GM18526 (cell line): ENCODE measurements around the gene ST6GALNAC4.

Source experiments
- POLR2A ChIP-seq: IDR thresholded peaks from 3 replicates; pipeline ENCODE4 v1.6.1; 2011; ENCODE audit not compliant: insufficient read length; ENCODE audit errors: extremely low read depth

ST6GALNAC4 gene

GRCh38 chr9:127878652-127879390 lies 38.0 kb downstream of the ST6GALNAC4 start:
- no peak for TF ChIP-seq POLR2A

- TF ChIP-seq POLR2A = no peak
These were observed 38.7 kb downstream of the ST6GALNAC4 start for GRCh38 chr9:127878001-127878651.

- no peak for TF ChIP-seq POLR2A
These were observed 39.3 kb downstream of the ST6GALNAC4 start, which contains the start of gene AK1 for GRCh38 chr9:127877566-127877998. TSS of gene AK1 (minus strand) at chr9:127877675. CDS start at chr9:127874617, 3,058 bp downstream.

- TF ChIP-seq POLR2A = no peak
These were observed 39.9 kb downstream of the ST6GALNAC4 start for GRCh38 chr9:127876764-127877562.

- no peak for TF ChIP-seq POLR2A
These were observed 40.6 kb downstream of the ST6GALNAC4 start for GRCh38 chr9:127876026-127876763.

GRCh38 chr9:127875306-127875966 lies 41.4 kb downstream of the ST6GALNAC4 start:
- TF ChIP-seq POLR2A = no peak

GRCh38 chr9:127874301-127875221 lies 42.3 kb downstream of the ST6GALNAC4 start:
- no peak for TF ChIP-seq POLR2A

- TF ChIP-seq POLR2A = no peak
These were observed 43.0 kb downstream of the ST6GALNAC4 start for GRCh38 chr9:127873886-127874285.

- no peak for TF ChIP-seq POLR2A
These were observed 43.6 kb downstream of the ST6GALNAC4 start for GRCh38 chr9:127873223-127873691.

GRCh38 chr9:127872369-127873222 lies 44.2 kb downstream of the ST6GALNAC4 start:
- no peak for TF ChIP-seq POLR2A

- TF ChIP-seq POLR2A = no peak
These were observed 45.3 kb downstream of the ST6GALNAC4 start for GRCh38 chr9:127871531-127871930.

- TF ChIP-seq POLR2A = no peak
These were observed 46.0 kb downstream of the ST6GALNAC4 start for GRCh38 chr9:127870887-127871286.
